Stimulated activated CD8-positive, alpha-beta memory T cell treated with anti-CD3 and anti-CD28 coated beads, Interleukin-15, amount 100 ng/mL, for 4 hours (primary cell): Measurements from ENCODE around the gene COX17.
"Not testable (repeated sequence)": the region's sequence is repeated elsewhere in the genome, so short reads cannot be mapped to it uniquely, and the experiment has no call there.

Experiments used
- DNase-seq, 2 donors: peaks; one replicate each; pipeline ENCODE4 v3.0.0-alpha.2; 2020; ENCODE audit warnings: low read depth in 2 of 2

The COX17 gene

GRCh38 chr3:119676771-119677640, at the start of gene COX17:
Gene COX17 (minus strand): TSS chr3:119677406. CDS start chr3:119677310, 96 bp downstream.
- peak; percentile 90 to 95 for DNase-seq

GRCh38 chr3:119726909-119727308, 49.7 kb upstream of the COX17 start:
- DNase-seq, result no peak

GRCh38 chr3:119723022-119723421, 45.8 kb upstream of the COX17 start:
- DNase-seq, result no peak

- DNase-seq, result no peak
Observed at GRCh38 chr3:119717520-119717919, 40.3 kb upstream of the COX17 start.

GRCh38 chr3:119716998-119717397, 39.8 kb upstream of the COX17 start:
- no peak for DNase-seq

GRCh38 chr3:119715105-119715504, 37.9 kb upstream of the COX17 start:
- no peak for DNase-seq

GRCh38 chr3:119703820-119704531, 26.8 kb upstream of the COX17 start:
- no peak for DNase-seq

- peak; percentile 62 for DNase-seq
Observed at GRCh38 chr3:119702530-119703527, 25.6 kb upstream of the COX17 start, which contains the start of gene CFAP91. Gene CFAP91 (plus strand): TSS chr3:119703022. CDS start chr3:119703099, 77 bp downstream.

- DNase-seq, result no peak
Observed at GRCh38 chr3:119700920-119701734, 23.9 kb upstream of the COX17 start.

- DNase-seq, result no peak
Observed at GRCh38 chr3:119700269-119700919, 23.2 kb upstream of the COX17 start.

GRCh38 chr3:119697394-119697793, 20.2 kb upstream of the COX17 start:
- no peak for DNase-seq

GRCh38 chr3:119695480-119695879, 18.3 kb upstream of the COX17 start:
- DNase-seq, result no peak

- no peak for DNase-seq
Observed at GRCh38 chr3:119690043-119690656, 12.9 kb upstream of the COX17 start.

- no peak for DNase-seq
Observed at GRCh38 chr3:119683421-119683820, 6.2 kb upstream of the COX17 start.

GRCh38 chr3:119681279-119681678, 4.1 kb upstream of the COX17 start:
- DNase-seq, result no peak

GRCh38 chr3:119679874-119680273, 2.7 kb upstream of the COX17 start:
- DNase-seq, result no peak

- DNase-seq, result not testable (repeated sequence)
Observed at GRCh38 chr3:119678209-119678608, 1.0 kb upstream of the COX17 start.

- DNase-seq, result no peak
Observed at GRCh38 chr3:119677641-119677934, 382 bp upstream of the COX17 start.

GRCh38 chr3:119676020-119676419, 1.2 kb downstream of the COX17 start:
- no peak for DNase-seq
